HepG2 (cell line): ENCODE results near the gene RTEL1. TPM values are rescaled to one million over a fixed set of nuclear protein-coding genes. Genes with fewer than 3 reads are reported as not detected.

Source experiments
- ATAC-seq: fragments of 200-7000 bp; cut with Tn5 transposase; 3 replicates; pipeline ENCODE4 v1.9.1; 2020; ENCODE audit warnings: mild to moderate bottlenecking, moderate library complexity
- BruUV-seq: library from RNA; stranded (reverse); fragments of 400-500 nt; replicated peaks from 2 replicates; lab custom pipeline; 2021; lab: Mats Ljungman, UMichigan
- CTCF ChIA-PET: fragments of 300-600 bp; formaldehyde crosslinking; extraction: SDS; loops from one replicate; lab custom pipeline; 2021; ENCODE audit warnings: low total read pairs, inconsistent platforms, low intra/inter-chr PET ratio; lab: Yijun Ruan, JAX
- POLR2A ChIA-PET: fragments of 350-600 bp; sonication (Branson Sonifier 250); formaldehyde crosslinking; loops from one replicate; lab custom pipeline; 2020; ENCODE audit warnings: antibody characterized with exemption, inconsistent platforms; lab: Yijun Ruan, JAX
- DNase-seq: peaks from one replicate; pipeline ENCODE4 v3.0.0-alpha.2; 2015; ENCODE audit warnings: low spot score
- FAIRE-seq: peaks from 3 replicates; lab custom pipeline; 2011; peaks lifted over from hg19 to GRCh38; lab: Jason Lieb, UNC
- H2AFZ ChIP-seq: one replicate; pipeline ENCODE4 v1.6.1; 2011; ENCODE audit warnings: low read length, inconsistent platforms
- H3K27ac ChIP-seq: fragments of 300-600 bp; 3 replicates; pipeline ENCODE4 v1.8.0; 2011; ENCODE audit warnings: mixed run types, mild to moderate bottlenecking, mixed read lengths, low read length, inconsistent platforms; ENCODE audit not compliant: insufficient read depth; ENCODE audit errors: extremely low read length
- H3K27me3 ChIP-seq, 2 experiments: fragments of 200-600 bp in 1 of 2; 2 replicates in 1 of 2; 3 replicates in 1 of 2; pipeline versions ENCODE4 v1.6.0 to v1.8.0; 2011; ENCODE audit warnings: low read length in 2 of 2, mild to moderate bottlenecking in 2 of 2, moderate library complexity in 2 of 2, inconsistent platforms in 1 of 2; ENCODE audit not compliant: insufficient read depth in 2 of 2, control insufficient read depth in 1 of 2
- H3K36me3 ChIP-seq, 2 experiments: fragments of 200-600 bp in 1 of 2; replicated peaks in 1 of 2; 2 replicates in 1 of 2; 3 replicates in 1 of 2; pipeline versions ENCODE4 v1.5.1 to v1.8.0; 2011; ENCODE audit warnings: low read length in 2 of 2, inconsistent platforms in 1 of 2; ENCODE audit not compliant: insufficient read depth in 2 of 2, control insufficient read depth in 1 of 2
- H3K4me1 ChIP-seq: 2 replicates; pipeline ENCODE4 v1.5.1; 2012; ENCODE audit warnings: low read length, inconsistent platforms; ENCODE audit not compliant: insufficient read depth
- H3K4me2 ChIP-seq: 2 replicates; pipeline ENCODE4 v1.6.0; 2011; ENCODE audit warnings: low read depth, low read length, inconsistent platforms
- H3K4me3 ChIP-seq, 3 experiments: fragments of 200-600 bp in 1 of 3; sonication (generic), shearing (Covaris generic) in 1 of 3; replicated peaks in 1 of 3; 2 replicates each; pipeline ENCODE4 v1.5.1; 2011 to 2016; ENCODE audit warnings: low read length in 3 of 3, inconsistent platforms in 2 of 3, low read depth in 2 of 3, mild to moderate bottlenecking in 2 of 3, control low read depth in 1 of 3, mixed read lengths in 1 of 3; ENCODE audit not compliant: insufficient read depth in 1 of 3
- H3K79me2 ChIP-seq: one replicate; pipeline ENCODE4 v1.6.1; 2011; ENCODE audit warnings: low read length, inconsistent platforms; ENCODE audit not compliant: insufficient read depth
- H3K9ac ChIP-seq: 2 replicates; pipeline ENCODE4 v1.6.0; 2011; ENCODE audit warnings: mild to moderate bottlenecking, low read depth, low read length, inconsistent platforms; ENCODE audit not compliant: insufficient read depth
- H3K9me3 ChIP-seq: 2 replicates; pipeline ENCODE4 v1.5.1; 2012; ENCODE audit warnings: mild to moderate bottlenecking, low read length
- H4K20me1 ChIP-seq: 2 replicates; pipeline ENCODE4 v1.6.0; 2011; ENCODE audit warnings: inconsistent platforms, mild to moderate bottlenecking, low read length, moderate library complexity; ENCODE audit not compliant: insufficient read depth
- ASH2L ChIP-seq: fragments of 300-600, 200-600 bp; sonication (generic); IDR thresholded peaks from 2 replicates; pipeline ENCODE4 v1.7.0; 2017; ENCODE audit warnings: low read depth, mild to moderate bottlenecking, moderate library complexity, mixed read lengths, low read length; ENCODE audit not compliant: insufficient read length
- FOXO1 ChIP-seq: sonication (generic); formaldehyde crosslinking; IDR thresholded peaks from 2 replicates; pipeline ENCODE4 v1.4.0; 2020; ENCODE audit warnings: missing genetic modification reagents
- HHEX ChIP-seq: IDR thresholded peaks from 2 replicates; pipeline ENCODE4 v1.6.1; 2016; ENCODE audit warnings: control low read depth
- HOXA7 ChIP-seq: sonication (generic); formaldehyde crosslinking; IDR thresholded peaks from 2 replicates; pipeline ENCODE4 v1.8.1; 2022; ENCODE audit warnings: mild to moderate bottlenecking, missing genetic modification reagents, moderate library complexity
- ISL2 ChIP-seq: sonication (generic); formaldehyde crosslinking; IDR thresholded peaks from 2 replicates; pipeline ENCODE4 v1.5.0; 2020; ENCODE audit warnings: missing genetic modification reagents
- NRL ChIP-seq: sonication (generic); formaldehyde crosslinking; IDR thresholded peaks from 2 replicates; pipeline ENCODE4 v1.5.0; 2020; ENCODE audit warnings: missing genetic modification reagents, mild to moderate bottlenecking, moderate library complexity, borderline replicate concordance
- REPIN1 ChIP-seq: sonication (generic); formaldehyde crosslinking; IDR thresholded peaks from 2 replicates; pipeline ENCODE4 v1.8.0; 2022; ENCODE audit warnings: missing genetic modification reagents, low read depth, mild to moderate bottlenecking, borderline replicate concordance
- SNAPC2 ChIP-seq: sonication (generic); formaldehyde crosslinking; IDR thresholded peaks from 2 replicates; pipeline ENCODE4 v1.8.1; 2022; ENCODE audit warnings: mild to moderate bottlenecking, missing genetic modification reagents
- TBX3 ChIP-seq: fragments of 450-650 bp; IDR thresholded peaks from 2 replicates; pipeline ENCODE4 v1.6.1; 2017; ENCODE audit warnings: antibody characterized with exemption, mild to moderate bottlenecking, inconsistent platforms, borderline replicate concordance
- ZFAT ChIP-seq: sonication (generic); formaldehyde crosslinking; conservative IDR thresholded peaks from 2 replicates; pipeline ENCODE4 v1.8.1; 2023; ENCODE audit warnings: missing genetic modification reagents, inconsistent platforms
- ZFY ChIP-seq: sonication (generic); formaldehyde crosslinking; IDR thresholded peaks from 2 replicates; pipeline ENCODE4 v1.4.0; 2020; ENCODE audit warnings: missing genetic modification reagents
- ZNF296 ChIP-seq: sonication (generic); formaldehyde crosslinking; conservative IDR thresholded peaks from 2 replicates; pipeline ENCODE4 v1.5.0; 2020; ENCODE audit warnings: mild to moderate bottlenecking, missing genetic modification reagents
- ZNF451 ChIP-seq: sonication (generic); formaldehyde crosslinking; IDR thresholded peaks from 2 replicates; pipeline ENCODE4 v1.5.0; 2020; ENCODE audit warnings: mild to moderate bottlenecking, missing genetic modification reagents
- ZNF557 ChIP-seq: sonication (generic); formaldehyde crosslinking; IDR thresholded peaks from 2 replicates; pipeline ENCODE4 v1.4.0; 2020; ENCODE audit warnings: missing genetic modification reagents
- ZNF563 ChIP-seq: sonication (generic); formaldehyde crosslinking; IDR thresholded peaks from 2 replicates; pipeline ENCODE4 v1.8.0; 2022; ENCODE audit warnings: mild to moderate bottlenecking, moderate library complexity, missing genetic modification reagents
- ZNF766 ChIP-seq: sonication (generic); formaldehyde crosslinking; IDR thresholded peaks from 2 replicates; pipeline ENCODE4 v1.5.0; 2020; ENCODE audit warnings: missing genetic modification reagents, borderline replicate concordance
- ZNF775 ChIP-seq: sonication (generic); formaldehyde crosslinking; IDR thresholded peaks from 2 replicates; pipeline ENCODE4 v1.4.0; 2020; ENCODE audit warnings: missing genetic modification reagents, mild to moderate bottlenecking, moderate library complexity, borderline replicate concordance
- WGBS: methylation state at CpG from one replicate; pipeline ENCODE4 v1.1.6; 2017; ENCODE audit warnings: low lambda C conversion rate; 5-methylcytosine and 5-hydroxymethylcytosine counted together
- in situ Hi-C: cut with HindIII; loops from 2 replicates; pipeline ENCODE4 v1.10.0; 2017; ENCODE audit warnings: low pct_unique_long_range_greater_than_20kb; ENCODE audit not compliant: extremely low pct_ligation_motif_present
- intact Hi-C: fragments of 100-400 bp; cut with micrococcal nuclease; formaldehyde crosslinking; loops from one replicate; pipeline ENCODE4 v1.10.0; 2022; ENCODE audit not compliant: unreplicated experiment
- polyA plus RNA-seq, 8 experiments: library from polyadenylated mRNA; depleted of rRNA in 3 of 8; stranded (reverse) in 7 of 8; unstranded in 1 of 8; fragments of >200 nt; fragmentation: Illumina TruSeq in 4 of 8; extraction: Trizol in 4 of 8; gene quantifications; 2 replicates each; pipeline versions ENCODE4 v1.2.1 to v1.2.3, GENCODE V29; 2011 to 2016; ENCODE audit warnings: low read depth in 4 of 8, missing spikeins in 1 of 8, mixed read lengths in 1 of 8; ENCODE audit not compliant: insufficient read depth in 1 of 8
- total RNA-seq, 5 experiments: library from RNA; depleted of rRNA; stranded (reverse); fragments of >200 nt; fragmentation: Illumina TruSeq; extraction: Trizol; gene quantifications; 2 replicates each; pipeline ENCODE4 v1.2.3, GENCODE V29; 2016; ENCODE audit warnings: low read depth in 1 of 5
- TF ChIP-seq, protein P1 (sequence below): sonication (generic); formaldehyde crosslinking; IDR thresholded peaks from 2 replicates; pipeline ENCODE4 v1.8.0; 2022; ENCODE audit warnings: missing genetic modification reagents, mild to moderate bottlenecking, inconsistent platforms, borderline replicate concordance
- TF ChIP-seq, protein P2 (sequence below): sonication (generic); formaldehyde crosslinking; IDR thresholded peaks from 2 replicates; pipeline ENCODE4 v1.4.0; 2020; ENCODE audit warnings: mild to moderate bottlenecking, missing genetic modification reagents
- TF ChIP-seq, protein P3 (sequence below): sonication (generic); formaldehyde crosslinking; conservative IDR thresholded peaks from 2 replicates; pipeline ENCODE4 v1.5.0; 2020; ENCODE audit warnings: missing genetic modification reagents

RTEL1 gene
- total and polyA plus RNA-seq, 2 of the 13 experiments (the other 11 are each of a cell fraction or from before 2014, with no cell fraction given), result 21.8 to 36.4 TPM

DNA sequence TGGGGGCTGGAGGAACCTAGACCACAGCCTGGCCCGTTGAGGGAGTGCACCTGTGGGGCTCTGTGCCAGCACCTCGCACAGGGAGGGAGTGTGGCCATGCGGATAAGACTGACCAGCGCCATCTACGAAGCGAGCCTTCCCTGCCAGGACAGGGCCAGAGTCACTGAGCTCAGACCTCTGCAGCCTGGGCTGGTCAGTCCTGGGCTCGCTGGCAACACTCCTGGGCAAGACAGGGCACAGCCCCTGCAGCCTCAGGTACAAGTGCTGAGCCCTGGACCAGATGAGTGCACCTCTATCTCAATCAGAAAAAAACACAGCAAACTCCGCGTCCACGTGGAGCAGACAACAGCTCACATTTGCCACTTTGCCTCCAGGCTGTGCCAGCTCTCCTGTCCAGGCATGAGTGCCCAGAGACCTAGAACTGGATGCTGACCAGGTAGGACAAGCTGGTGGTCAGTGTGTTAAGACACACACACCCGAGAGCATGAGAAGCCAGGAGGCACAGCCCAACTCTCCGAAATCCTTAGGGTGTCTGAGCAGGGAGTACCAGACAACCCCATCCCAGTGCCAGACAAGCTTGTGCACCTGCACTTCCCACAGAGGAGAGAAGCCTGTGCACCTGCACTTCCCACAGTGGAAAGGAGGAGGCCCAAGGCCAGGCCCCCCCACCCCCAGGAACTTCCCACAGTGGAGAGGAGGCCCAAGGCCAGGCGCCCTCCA, 44.8 kb downstream of the RTEL1 start:
- Histone ChIP-seq H4K20me1 (peaks cover 10% of the 10 kb centered on the region; the same call in 1 of the 2 replicates), H3K4me2 (no peak overlapping the region), H3K27ac (no peak overlapping the region), H3K4me3 (no peak overlapping the region), H3K9me3 (no peaks in the 10 kb centered on the region), H3K79me2 (peaks cover 22% of the 10 kb centered on the region), H3K36me3 (peaks cover 17 to 32% of the 10 kb centered on the region in 2 experiments), H2AFZ (no peak overlapping the region), H3K9ac (no peak overlapping the region), H3K4me1 (peaks cover 11% of the 10 kb centered on the region), H3K27me3 (no peaks in the 10 kb centered on the region; a peak in 1 of 5 replicates)
- DNase-seq, result no peak
- FAIRE-seq, result no peak
- intact Hi-C loops (no loop called here), in situ Hi-C loops (loop anchor here (10.0 kb wide), 1 partner anchor 82 kb away; no protein-coding TSS in a partner anchor)
- ChIA-PET CTCF (no interaction called here), POLR2A (interaction anchor here (0.8 to 12.4 kb wide), 4 partner anchors 33 to 165 kb away, joined by 4 to 190 read pairs (median 8); partner anchors contain the start of genes LIME1, SLC2A4RG and TPD52L2)
- no TSS peak for BruUV-seq
- 91% methylated on average over 11 of the region's 13 CpGs for WGBS
- ATAC-seq, result no peak
- no peak for TF ChIP-seq SNAPC2 (CRISPR knock-in tag)
- TF ChIP-seq REPIN1, result no peak
- no peak for TF ChIP-seq ZNF451 (CRISPR knock-in tag)
- TF ChIP-seq TBX3, result no peak
- TF ChIP-seq, protein P1, sequence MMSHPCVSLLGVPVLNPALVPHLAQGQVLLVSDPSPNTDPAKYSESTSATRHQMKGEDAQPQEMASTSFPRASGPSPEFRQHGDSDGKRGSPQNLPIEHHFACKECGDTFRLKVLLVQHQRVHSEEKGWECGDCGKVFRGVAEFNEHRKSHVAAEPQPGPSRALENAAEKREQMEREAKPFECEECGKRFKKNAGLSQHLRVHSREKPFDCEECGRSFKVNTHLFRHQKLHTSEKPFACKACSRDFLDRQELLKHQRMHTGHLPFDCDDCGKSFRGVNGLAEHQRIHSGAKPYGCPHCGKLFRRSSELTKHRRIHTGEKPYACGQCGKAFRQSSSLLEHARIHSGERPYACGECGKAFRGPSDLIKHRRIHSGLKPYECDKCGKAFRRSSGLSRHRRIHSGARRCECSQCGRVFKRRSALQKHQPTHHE (CRISPR knock-in tag), result no peak
- TF ChIP-seq, protein P2, sequence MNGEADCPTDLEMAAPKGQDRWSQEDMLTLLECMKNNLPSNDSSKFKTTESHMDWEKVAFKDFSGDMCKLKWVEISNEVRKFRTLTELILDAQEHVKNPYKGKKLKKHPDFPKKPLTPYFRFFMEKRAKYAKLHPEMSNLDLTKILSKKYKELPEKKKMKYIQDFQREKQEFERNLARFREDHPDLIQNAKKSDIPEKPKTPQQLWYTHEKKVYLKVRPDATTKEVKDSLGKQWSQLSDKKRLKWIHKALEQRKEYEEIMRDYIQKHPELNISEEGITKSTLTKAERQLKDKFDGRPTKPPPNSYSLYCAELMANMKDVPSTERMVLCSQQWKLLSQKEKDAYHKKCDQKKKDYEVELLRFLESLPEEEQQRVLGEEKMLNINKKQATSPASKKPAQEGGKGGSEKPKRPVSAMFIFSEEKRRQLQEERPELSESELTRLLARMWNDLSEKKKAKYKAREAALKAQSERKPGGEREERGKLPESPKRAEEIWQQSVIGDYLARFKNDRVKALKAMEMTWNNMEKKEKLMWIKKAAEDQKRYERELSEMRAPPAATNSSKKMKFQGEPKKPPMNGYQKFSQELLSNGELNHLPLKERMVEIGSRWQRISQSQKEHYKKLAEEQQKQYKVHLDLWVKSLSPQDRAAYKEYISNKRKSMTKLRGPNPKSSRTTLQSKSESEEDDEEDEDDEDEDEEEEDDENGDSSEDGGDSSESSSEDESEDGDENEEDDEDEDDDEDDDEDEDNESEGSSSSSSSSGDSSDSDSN (CRISPR knock-in tag), result peak; percentile 21; the same call in 1 of the 2 replicates
- TF ChIP-seq NRL, result no peak
- 0 out of 2 replicates have a peak, but pooled peaks have one; percentile 4 for TF ChIP-seq FOXO1 (CRISPR knock-in tag)
- TF ChIP-seq ZNF766 (CRISPR knock-in tag), result no peak
- TF ChIP-seq HHEX (CRISPR knock-in tag), result no peak
- no peak for TF ChIP-seq ZFAT (CRISPR knock-in tag)
- no peak for TF ChIP-seq HOXA7 (CRISPR knock-in tag)
- no peak for TF ChIP-seq ZNF563
- TF ChIP-seq ZNF557 (CRISPR knock-in tag), result no peak
- no peak for TF ChIP-seq ZNF296 (CRISPR knock-in tag)
- no peak for TF ChIP-seq ASH2L
- TF ChIP-seq, protein P3, sequence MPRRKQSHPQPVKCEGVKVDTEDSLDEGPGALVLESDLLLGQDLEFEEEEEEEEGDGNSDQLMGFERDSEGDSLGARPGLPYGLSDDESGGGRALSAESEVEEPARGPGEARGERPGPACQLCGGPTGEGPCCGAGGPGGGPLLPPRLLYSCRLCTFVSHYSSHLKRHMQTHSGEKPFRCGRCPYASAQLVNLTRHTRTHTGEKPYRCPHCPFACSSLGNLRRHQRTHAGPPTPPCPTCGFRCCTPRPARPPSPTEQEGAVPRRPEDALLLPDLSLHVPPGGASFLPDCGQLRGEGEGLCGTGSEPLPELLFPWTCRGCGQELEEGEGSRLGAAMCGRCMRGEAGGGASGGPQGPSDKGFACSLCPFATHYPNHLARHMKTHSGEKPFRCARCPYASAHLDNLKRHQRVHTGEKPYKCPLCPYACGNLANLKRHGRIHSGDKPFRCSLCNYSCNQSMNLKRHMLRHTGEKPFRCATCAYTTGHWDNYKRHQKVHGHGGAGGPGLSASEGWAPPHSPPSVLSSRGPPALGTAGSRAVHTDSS (CRISPR knock-in tag), result no peak
- no peak for TF ChIP-seq ZNF775 (CRISPR knock-in tag)
- TF ChIP-seq ZFY (CRISPR knock-in tag), result peak; percentile 12; the same call in 1 of the 2 replicates
- no peak for TF ChIP-seq ISL2 (CRISPR knock-in tag)
